Measurements from ENCODE around the gene SLC39A11.
"Not testable (repeated sequence)": the region's sequence is repeated elsewhere in the genome, so short reads cannot be mapped to it uniquely, and the experiment has no call there.

Gene SLC39A11

DNA sequence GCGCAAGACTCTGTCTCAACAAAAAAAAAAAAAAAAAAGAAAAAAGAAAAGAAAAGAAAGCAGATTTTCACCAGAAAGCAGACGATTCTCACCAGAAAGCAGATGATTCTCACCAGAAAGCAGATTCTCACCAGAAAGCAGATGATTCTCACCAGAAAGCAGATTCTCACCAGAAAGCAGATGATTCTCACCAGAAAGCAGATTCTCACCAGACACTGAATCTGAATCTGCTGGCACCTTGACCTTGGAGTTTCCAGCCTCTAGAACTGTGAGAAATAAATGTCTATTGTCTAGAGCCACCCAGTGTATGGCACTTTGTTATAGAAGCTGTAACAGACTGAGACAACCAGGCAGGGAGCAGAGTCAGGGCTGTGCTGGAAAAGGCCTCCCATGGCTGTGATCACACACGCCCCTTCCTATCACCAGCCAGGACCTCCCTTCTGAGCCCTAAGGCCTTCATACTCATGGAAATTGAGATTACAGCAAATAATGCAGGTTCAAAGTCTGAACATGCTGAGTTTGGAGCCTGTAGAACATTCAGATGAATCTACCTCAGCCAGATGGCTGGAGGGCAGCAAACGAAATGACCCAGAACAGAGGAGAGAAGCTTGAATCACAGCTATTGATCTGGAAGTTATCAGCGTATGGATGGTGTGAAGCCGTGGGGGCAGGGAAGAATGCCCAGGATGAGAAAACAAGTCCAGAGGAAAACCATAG lies 309.3 kb downstream of the SLC39A11 start:
- DNase-seq (no peak), ATAC-seq (no peak)

DNA sequence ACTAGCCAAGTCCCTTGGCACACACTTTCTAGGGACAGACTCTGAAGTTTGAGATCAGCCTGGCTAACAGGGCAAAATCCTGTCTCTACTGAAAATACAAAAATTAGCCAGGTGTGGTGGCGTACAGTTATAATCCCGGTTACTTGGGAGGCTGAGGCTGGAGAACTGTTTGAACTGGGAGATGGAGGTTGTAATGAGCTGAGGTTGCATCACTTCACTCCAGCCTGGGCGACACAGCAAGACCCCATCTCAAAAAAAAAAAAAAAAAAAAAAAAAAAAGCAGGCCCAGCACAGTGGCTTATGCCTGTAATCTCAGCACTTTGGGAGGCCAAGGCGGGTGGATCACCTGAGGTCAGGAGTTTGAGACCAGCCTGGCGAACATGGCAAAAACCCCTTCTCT lies 310.1 kb downstream of the SLC39A11 start:
- not testable (repeated sequence) for DNase-seq, ATAC-seq

DNA sequence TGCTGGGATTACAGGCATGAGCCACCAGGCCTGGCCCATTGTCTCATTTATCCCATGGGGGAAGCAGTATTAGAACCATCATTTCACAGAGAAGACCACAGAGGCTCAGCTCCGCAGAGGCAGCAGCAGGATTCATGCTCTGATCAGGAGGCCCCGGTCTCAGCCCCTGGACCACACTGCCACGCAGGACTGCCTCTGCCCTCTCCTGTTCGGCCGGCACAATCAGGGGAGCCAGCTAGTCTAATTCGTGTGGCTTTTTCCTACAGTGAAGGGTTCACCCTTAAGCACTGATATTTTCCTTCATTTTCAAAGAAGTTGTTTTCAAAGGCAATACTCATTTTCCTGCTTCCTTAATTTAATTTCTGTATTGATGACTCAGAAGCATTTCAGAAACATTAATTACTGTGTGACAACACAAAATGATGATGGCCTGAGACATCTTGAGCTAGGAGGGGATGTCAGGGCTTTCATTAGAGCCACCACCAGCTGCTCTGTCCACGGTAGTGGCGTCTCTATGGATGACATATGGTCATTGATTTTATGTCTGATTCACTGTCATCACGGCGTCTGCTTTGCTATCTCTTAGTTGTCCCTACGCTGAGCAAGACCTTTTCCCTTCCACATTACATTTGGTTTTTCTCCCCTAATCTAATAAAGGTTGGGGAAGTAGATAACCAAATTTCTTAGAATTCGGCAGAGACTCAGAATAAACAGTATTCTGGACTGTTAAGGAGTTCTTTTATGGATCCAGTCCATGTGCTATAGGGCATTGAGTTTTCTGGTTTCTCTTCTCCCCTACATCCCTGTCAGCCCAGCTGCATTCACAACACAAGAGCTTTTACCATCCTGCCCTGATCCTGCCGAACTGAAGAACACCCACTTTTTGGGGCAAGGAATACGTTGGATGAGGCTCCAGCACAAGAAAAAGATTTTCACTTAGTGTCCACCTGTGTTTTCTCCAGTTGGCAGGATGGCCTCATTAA lies 314.0 kb downstream of the SLC39A11 start:
- DNase-seq (no peak), ATAC-seq (no peak)

- DNase-seq (no peak), ATAC-seq (no peak)
Measured at GRCh38 chr17:72775919-72776318, 316.6 kb downstream of the SLC39A11 start.

DNA sequence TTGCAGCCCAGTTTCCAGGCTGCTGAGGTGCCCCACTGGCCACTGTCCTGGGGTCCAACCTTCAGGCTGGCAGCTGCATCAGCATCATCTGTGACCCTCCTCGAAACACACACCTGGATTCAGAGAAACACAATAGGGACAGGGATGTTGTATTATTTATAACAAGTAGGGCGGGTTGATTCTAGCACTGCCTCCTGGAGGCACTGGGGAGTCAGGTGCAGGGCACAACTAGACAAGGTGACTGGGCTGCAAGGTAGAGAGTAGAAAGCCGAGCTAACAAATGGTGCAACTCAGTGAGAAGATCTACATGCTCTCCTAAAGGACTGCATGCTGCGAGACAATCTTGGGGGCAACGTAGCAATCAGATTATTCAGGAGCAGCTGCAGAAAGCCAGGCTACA lies 317.3 kb downstream of the SLC39A11 start:
- no peak for ATAC-seq
- no peak for DNase-seq

DNA sequence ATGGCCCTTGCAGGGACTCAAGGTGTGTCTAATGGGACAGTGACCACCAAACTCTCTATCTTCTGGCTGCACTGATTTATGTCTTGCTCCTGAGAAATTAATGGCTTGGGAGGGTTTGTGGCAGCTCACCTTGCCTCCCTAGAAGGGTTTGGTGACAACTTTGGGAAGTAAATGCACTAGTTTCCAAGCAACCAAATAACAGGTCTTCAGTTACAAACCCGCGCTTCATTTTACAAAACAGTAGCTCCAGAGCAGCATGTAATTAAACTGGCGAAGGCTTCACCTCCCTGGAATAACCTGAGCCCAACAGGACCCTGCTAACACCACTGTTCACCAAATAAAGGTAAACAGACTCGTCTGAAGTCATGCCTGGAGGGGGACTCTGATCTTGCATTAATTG lies 318.3 kb downstream of the SLC39A11 start:
- ATAC-seq (no peak), DNase-seq (no peak)

DNA sequence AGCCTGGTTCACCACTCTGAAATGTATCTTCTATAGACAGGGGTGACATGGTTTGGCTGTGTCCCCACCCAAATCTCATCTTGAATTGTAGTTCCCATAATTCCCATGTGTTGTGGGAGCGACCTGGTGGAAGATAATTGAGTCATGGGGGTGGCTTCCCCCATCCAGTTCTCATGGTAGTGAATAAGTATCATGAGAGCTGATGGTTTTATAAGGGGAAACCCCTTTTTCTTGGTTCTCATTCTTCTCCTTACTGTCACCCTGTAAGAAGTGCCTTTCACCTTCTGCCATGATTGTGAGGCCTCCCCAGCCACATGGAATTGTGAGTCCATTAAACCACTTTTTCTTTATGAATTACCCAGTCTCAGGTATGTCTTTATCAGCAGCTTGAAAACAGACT lies 319.3 kb downstream of the SLC39A11 start:
- DNase-seq, ATAC-seq: not testable (repeated sequence)

- DNase-seq (no peak), ATAC-seq (no peak)
Measured at GRCh38 chr17:72772331-72772821, 320.1 kb downstream of the SLC39A11 start.

- ATAC-seq (no peak), DNase-seq (no peak)
Measured at GRCh38 chr17:72771734-72772133, 320.8 kb downstream of the SLC39A11 start.

- DNase-seq (no peak), ATAC-seq (no peak)
Measured at GRCh38 chr17:72766761-72767356, 325.6 kb downstream of the SLC39A11 start.

DNA sequence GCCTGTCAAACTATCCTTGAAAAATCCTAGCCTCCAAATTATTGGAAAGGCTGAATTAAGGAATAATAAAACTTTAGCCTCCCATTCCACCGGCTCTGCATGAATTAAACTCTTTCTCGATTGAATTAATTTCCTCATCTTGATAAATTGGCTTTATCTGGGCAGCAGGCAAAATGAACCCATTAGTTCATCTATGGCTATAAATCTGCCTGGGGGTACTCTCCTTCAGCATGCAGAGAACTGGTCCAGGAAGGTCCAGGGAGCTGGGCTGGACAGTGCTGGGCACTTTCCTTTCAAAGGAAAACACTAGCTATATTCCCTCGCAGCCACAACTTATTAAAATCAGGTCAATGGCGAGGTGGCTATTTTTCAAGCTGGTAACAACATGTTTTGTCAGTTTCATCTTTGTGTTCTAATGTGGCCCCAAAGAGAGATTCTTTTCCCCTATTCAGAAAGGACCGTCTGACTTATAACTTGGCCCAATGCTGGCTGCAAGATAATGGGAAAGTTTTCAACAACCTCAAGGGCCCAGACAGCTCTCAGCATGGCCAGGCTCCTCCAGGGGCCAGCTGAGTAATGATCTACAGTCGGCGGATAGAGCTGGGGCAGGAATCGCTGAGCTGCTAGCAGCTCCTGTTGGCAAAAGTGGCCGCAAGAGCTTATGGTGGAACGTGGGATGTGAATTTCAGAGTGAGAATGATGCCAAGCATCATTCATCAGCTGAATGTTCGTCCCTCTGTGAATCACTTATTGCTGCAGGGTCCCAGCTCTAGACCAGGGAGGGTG lies 326.9 kb downstream of the SLC39A11 start:
- DNase-seq (no peak), ATAC-seq (no peak)

DNA sequence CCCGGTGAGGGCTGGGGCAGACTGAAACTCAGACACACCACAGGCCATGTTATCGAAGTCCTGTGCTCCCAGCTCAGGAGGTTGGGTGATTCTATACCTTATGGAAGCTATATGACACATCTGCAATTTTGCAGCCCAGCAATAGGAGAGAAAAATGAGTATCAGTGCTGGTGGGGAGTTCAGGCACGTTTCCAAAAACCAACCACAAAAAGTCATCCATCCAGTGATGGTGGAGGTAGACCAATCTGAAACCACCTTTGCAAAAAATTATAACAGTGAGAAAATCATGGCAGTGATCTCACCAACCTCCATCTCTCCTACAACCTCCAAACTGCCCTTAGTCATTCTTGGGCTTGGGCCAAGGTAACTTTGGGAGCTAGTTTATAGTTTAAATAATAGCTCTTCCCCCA lies 327.9 kb downstream of the SLC39A11 start:
- DNase-seq (no peak), ATAC-seq (no peak)

GRCh38 chr17:72763981-72764380 lies 328.5 kb downstream of the SLC39A11 start:
- DNase-seq (no peak), ATAC-seq (no peak)

DNA sequence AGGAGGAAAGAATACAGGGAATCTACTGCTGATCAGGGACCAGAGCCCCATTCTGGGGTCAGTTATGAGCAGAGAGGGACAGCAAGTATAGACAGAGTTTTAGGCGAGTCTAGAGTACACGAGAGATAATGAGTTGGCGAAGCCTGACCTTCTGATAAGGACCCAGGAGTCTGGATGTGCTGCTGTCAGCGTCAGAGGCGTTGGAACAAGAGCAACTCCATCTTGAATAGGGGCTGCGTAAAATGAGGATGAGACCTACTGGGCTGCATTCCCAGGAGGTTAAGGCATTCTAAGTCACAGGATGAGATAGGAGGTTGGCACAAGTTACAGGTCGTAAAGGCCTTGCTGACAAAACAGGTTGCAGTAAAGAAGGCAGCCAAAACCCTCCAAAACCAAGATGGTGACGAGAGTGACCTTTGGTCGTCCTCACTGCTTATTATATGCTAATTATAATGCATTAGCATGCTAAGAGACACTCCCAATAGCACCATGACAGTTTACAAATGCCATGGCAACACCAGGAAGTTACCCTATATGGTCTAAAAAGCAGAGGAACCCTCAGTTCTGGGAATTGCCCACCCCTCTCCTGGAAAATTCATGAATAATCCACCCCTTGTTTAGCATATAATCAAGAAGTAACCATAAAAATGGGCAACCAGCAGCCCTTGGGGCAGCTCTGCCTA lies 330.5 kb downstream of the SLC39A11 start:
- DNase-seq, ATAC-seq: not testable (repeated sequence)

- DNase-seq = no peak
- ATAC-seq = no peak
Measured at GRCh38 chr17:72761431-72761830, 331.1 kb downstream of the SLC39A11 start.

- no peak for DNase-seq
- ATAC-seq = no peak
Measured at GRCh38 chr17:72760368-72760767, 332.1 kb downstream of the SLC39A11 start.

DNA sequence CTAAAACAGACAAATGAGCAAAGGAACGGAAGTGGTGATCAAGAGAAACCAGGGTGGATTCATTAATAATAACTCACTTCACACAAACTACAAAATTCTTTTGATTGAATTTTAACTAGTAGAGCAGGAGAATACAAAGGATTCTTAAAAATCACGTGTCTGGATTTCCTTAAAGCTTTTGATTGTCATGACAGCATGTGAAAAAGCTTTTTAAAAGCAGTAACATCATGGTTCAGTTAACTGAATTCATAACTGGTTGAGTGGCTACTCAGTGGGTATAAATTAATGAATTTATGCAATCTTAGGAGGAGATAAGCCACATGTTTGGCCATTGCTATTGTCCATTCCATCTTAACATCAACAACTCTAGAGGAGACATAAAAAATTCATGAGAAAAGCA lies 333.2 kb downstream of the SLC39A11 start:
- ATAC-seq (no peak), DNase-seq (no peak)

DNA sequence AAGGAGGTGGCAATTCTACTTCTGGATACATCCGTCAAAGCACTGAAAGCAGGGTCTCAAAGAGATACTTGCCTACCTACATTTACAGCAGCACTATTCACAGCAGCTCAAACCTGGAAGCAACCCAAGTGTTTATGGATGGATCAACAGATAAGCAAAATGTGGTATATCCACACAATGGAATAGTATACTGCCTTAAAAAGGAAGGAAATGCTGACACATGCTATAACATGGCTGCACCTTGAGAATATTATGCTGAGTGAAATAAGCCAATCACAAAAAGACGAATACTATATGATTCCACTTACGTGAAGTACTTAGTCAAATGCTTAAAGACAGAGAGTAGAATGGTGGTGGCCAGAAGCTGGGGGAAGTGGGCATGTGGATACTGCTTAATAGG lies 336.2 kb downstream of the SLC39A11 start:
- no peak for ATAC-seq
- no peak for DNase-seq

DNA sequence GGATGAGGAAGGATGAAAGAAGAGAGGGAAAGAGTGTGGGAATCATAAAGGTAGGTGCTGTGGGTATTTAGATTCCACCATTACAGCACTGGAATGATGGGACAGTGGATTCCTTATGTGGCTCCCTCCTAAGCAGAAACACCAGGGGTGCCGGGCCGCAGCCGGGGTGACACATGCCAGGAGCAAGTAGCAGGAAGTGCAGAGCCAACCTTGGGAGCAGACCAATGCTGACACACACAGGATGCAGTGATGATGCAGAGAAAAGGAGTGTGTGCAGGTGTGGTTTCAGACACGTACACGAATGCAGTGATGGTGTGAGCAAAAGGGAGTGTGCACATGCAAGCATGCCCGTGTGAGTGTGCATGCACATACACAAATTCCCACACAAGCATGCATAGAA lies 338.0 kb downstream of the SLC39A11 start:
- DNase-seq (no peak), ATAC-seq (no peak)

DNA sequence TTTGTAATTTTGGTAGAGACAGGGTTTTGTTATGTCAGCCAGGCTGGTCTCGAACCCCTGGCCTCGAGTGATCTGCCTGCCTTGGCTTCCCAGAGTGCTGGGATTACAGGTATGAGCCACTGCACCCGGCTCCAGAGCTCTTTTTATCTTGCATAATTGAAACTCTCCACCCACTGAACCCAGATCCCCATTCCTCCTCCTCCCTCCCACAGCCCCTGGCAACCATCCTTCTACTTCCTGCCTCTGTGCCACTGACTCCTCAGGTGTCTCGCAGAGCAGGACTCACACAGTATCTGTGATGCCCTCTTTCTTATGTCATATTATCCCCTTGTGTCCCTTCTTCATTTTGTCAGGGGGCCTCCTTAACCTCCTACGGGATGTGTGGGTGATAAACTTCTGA lies 340.7 kb downstream of the SLC39A11 start:
- no peak for ATAC-seq
- no peak for DNase-seq

DNA sequence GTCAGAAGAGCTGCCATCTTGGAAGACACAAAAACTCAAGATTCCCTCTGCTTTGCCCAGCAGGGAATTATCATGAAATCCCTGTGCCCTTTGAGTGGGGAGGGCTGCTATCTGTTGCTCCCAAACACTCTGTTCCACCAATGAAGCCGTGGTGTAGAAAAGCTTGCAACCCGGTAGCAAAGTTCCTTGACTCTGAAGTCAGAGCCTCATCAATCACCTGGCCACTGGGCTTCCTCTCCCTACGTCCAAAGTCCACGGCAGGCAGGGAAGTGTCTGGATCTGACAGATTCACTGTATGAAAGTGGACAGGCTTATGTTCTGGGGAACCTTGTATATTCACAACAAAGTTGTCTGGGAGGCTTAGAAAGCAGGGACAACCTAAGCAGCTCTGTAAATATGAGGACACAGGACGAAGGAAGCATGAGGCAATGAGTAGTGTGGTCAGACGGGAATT lies 343.3 kb downstream of the SLC39A11 start:
- no peak for ATAC-seq
- DNase-seq = no peak
